Muscle of leg (tissue), 11 donors: Measurements from ENCODE around the gene MYO18A. TPM values are rescaled to one million over a fixed set of nuclear protein-coding genes. Genes with fewer than 3 reads are reported as not detected.

Experiments used
- DNase-seq: peaks from one replicate; pipeline ENCODE4 v3.0.0; 2013
- H3K27ac ChIP-seq: one replicate; pipeline ENCODE4 v1.5.1; 2013; ENCODE audit warnings: mild to moderate bottlenecking, low read length, control low read depth
- H3K27me3 ChIP-seq: one replicate; pipeline ENCODE4 v1.6.1; 2013; ENCODE audit warnings: low read length; ENCODE audit not compliant: control insufficient read depth, insufficient read depth
- H3K36me3 ChIP-seq: one replicate; pipeline ENCODE4 v1.6.1; 2013; ENCODE audit warnings: low read length; ENCODE audit not compliant: control insufficient read depth, insufficient read depth
- H3K4me1 ChIP-seq: one replicate; pipeline ENCODE4 v1.6.1; 2013; ENCODE audit warnings: low read length; ENCODE audit not compliant: control insufficient read depth, insufficient read depth
- H3K4me3 ChIP-seq: one replicate; pipeline ENCODE4 v1.5.1; 2013; ENCODE audit warnings: low read length, control low read depth
- H3K9me3 ChIP-seq: replicated peaks from 2 replicates; pipeline ENCODE4 v1.6.1; 2013; ENCODE audit warnings: low read depth, low read length; ENCODE audit not compliant: control insufficient read depth
- WGBS: methylation state at CpG from one replicate; pipeline ENCODE4 v1.1.5; 2013; ENCODE audit warnings: missing lambda C conversion rate; ENCODE audit not compliant: insufficient coverage; 5-methylcytosine and 5-hydroxymethylcytosine counted together
- polyA plus RNA-seq, 8 donors: library from polyadenylated mRNA; unstranded; fragments of 120-200 nt; gene quantifications; one replicate each; pipeline versions ENCODE4 v1.2.1 to v1.2.3, GENCODE V29; 2013; ENCODE audit warnings: inconsistent platforms in 1 of 8, low replicate concordance in 1 of 8; ENCODE audit not compliant: insufficient read length in 8 of 8, insufficient read depth in 1 of 8
- total RNA-seq: library from RNA; stranded (reverse); fragments of 120-200 nt; gene quantifications from one replicate; pipeline ENCODE4 v1.2.4, GENCODE V29; 2013

The MYO18A gene
- total and polyA plus RNA-seq, 9 donors = 157 to 309 (median 205) TPM

- peaks cover 21% of the 10 kb centered on the region for H3K36me3 ChIP-seq
- H3K4me1 ChIP-seq = peaks cover 38% of the 10 kb centered on the region
- DNase-seq = no peak
- 82% methylated on average over 4 of the region's 4 CpGs for WGBS
- H3K9me3 ChIP-seq = no peaks in the 10 kb centered on the region
- H3K4me3 ChIP-seq = no peak overlapping the region
- H3K27me3 ChIP-seq = no peaks in the 10 kb centered on the region
- H3K27ac ChIP-seq = no peak overlapping the region
These were observed 12.7 kb downstream of the MYO18A start for GRCh38 chr17:29167393-29168078.

- Histone ChIP-seq H3K36me3 (peaks cover 21% of the 10 kb centered on the region), H3K27ac (no peak overlapping the region), H3K4me3 (no peak overlapping the region), H3K9me3 (no peaks in the 10 kb centered on the region), H3K27me3 (no peaks in the 10 kb centered on the region), H3K4me1 (peaks cover 41% of the 10 kb centered on the region)
- DNase-seq = no peak
- 95% methylated on average over 7 of the region's 21 CpGs for WGBS
These were observed 13.7 kb downstream of the MYO18A start for GRCh38 chr17:29166507-29166887.

- no peak for DNase-seq
- peaks cover 41% of the 10 kb centered on the region for H3K4me1 ChIP-seq
- no peaks in the 10 kb centered on the region for H3K9me3 ChIP-seq
- WGBS = 88% methylated on average over 32 of the region's 32 CpGs
- no peaks in the 10 kb centered on the region for H3K27me3 ChIP-seq
- H3K36me3 ChIP-seq = peaks cover 21% of the 10 kb centered on the region
- no peak overlapping the region for H3K27ac ChIP-seq
- H3K4me3 ChIP-seq = no peak overlapping the region
These were observed 14.2 kb downstream of the MYO18A start for GRCh38 chr17:29165800-29166506.

- Histone ChIP-seq H3K4me3 (no peak overlapping the region), H3K4me1 (peaks cover 41% of the 10 kb centered on the region), H3K27me3 (no peaks in the 10 kb centered on the region), H3K36me3 (peaks cover 21% of the 10 kb centered on the region), H3K27ac (no peak overlapping the region), H3K9me3 (no peaks in the 10 kb centered on the region)
- no peak for DNase-seq
- 63% methylated on average over 3 of the region's 3 CpGs for WGBS
These were observed 14.9 kb downstream of the MYO18A start for GRCh38 chr17:29165261-29165660.

GRCh38 chr17:29163563-29163962, 16.6 kb downstream of the MYO18A start:
- H3K4me3 ChIP-seq = no peak overlapping the region
- WGBS = no CpG with 5 or more reads among the region's 3 CpGs
- peaks cover 49% of the 10 kb centered on the region for H3K4me1 ChIP-seq

GRCh38 chr17:29162909-29163341, 17.3 kb downstream of the MYO18A start:
- Histone ChIP-seq H3K27ac (no peak overlapping the region), H3K36me3 (peaks cover 21% of the 10 kb centered on the region), H3K4me3 (no peak overlapping the region), H3K27me3 (no peaks in the 10 kb centered on the region), H3K9me3 (no peaks in the 10 kb centered on the region), H3K4me1 (peaks cover 47% of the 10 kb centered on the region)
- 65% methylated on average over 5 of the region's 6 CpGs for WGBS
- no peak for DNase-seq

More at GRCh38 chr17:29163563-29163962, 16.6 kb downstream of the MYO18A start:
- Histone ChIP-seq H3K27me3 (no peaks in the 10 kb centered on the region), H3K27ac (no peak overlapping the region), H3K9me3 (no peaks in the 10 kb centered on the region), H3K36me3 (peaks cover 21% of the 10 kb centered on the region)
- DNase-seq = no peak

- Histone ChIP-seq H3K9me3 (no peaks in the 10 kb centered on the region), H3K4me3 (no peak overlapping the region), H3K27ac (no peak overlapping the region), H3K4me1 (peaks cover 42% of the 10 kb centered on the region), H3K27me3 (no peaks in the 10 kb centered on the region), H3K36me3 (peaks cover 21% of the 10 kb centered on the region)
- 86% methylated on average over 7 of the region's 11 CpGs for WGBS
- DNase-seq = no peak
These were observed 17.9 kb downstream of the MYO18A start for GRCh38 chr17:29162082-29162908.

GRCh38 chr17:29160253-29160652, 19.9 kb downstream of the MYO18A start:
- Histone ChIP-seq H3K9me3 (no peaks in the 10 kb centered on the region), H3K36me3 (peaks cover 8% of the 10 kb centered on the region), H3K27ac (no peak overlapping the region), H3K27me3 (no peaks in the 10 kb centered on the region), H3K4me3 (no peak overlapping the region), H3K4me1 (peaks cover 58% of the 10 kb centered on the region)
- DNase-seq = no peak
- no CpG with 5 or more reads among the region's 2 CpGs for WGBS

GRCh38 chr17:29159306-29159860, 20.8 kb downstream of the MYO18A start:
- H3K4me1 ChIP-seq = peaks cover 63% of the 10 kb centered on the region
- no peak for DNase-seq
- no peaks in the 10 kb centered on the region for H3K27me3 ChIP-seq
- no peaks in the 10 kb centered on the region for H3K9me3 ChIP-seq
- WGBS = 60% methylated on average over 3 of the region's 3 CpGs
- no peak overlapping the region for H3K4me3 ChIP-seq
- H3K27ac ChIP-seq = no peak overlapping the region
- peaks cover 3% of the 10 kb centered on the region for H3K36me3 ChIP-seq
